ENCODE results near the gene PPM1L. TPM values are rescaled to one million over a fixed set of nuclear protein-coding genes. Genes with fewer than 3 reads are reported as not detected.

Gene PPM1L
- total and polyA plus RNA-seq, 2 of the 13 experiments (the other 11 are each of a cell fraction or from before 2014, with no cell fraction given), result 0.22 to 1.4 TPM

DNA sequence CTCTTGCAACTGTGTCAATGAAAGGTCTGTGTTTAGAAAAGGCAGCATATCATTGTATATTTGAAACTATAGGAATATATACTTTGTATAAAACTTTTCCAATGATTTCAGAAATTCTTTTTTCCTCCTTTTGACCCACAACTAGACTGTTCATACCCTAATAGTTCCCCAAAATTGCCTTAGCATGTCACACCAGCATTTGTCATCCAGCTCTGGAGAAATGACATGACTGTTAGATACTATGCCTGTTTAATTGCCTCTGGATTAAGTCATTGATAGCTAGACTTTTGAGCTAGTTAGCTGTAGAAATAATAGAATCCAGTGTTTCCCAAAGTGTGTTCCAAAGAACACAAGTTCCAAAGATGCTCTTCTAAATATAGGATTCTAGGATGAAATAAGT is 316.7 kb downstream of the PPM1L start:
- no peaks in the 10 kb centered on the region for H3K79me2 ChIP-seq (ENCODE audit: insufficient read depth, low read length)
- FAIRE-seq (no peak), ATAC-seq (no peak), DNase-seq (ENCODE audit: low spot score) (no peak)
- H3K27me3 ChIP-seq (ENCODE audit: control insufficient read depth in 1 of 2, insufficient read depth in 2 of 2, low read length in 2 of 2), result no peaks in the 10 kb centered on the region
- no peak overlapping the region for H3K4me2 ChIP-seq (ENCODE audit: low read depth, low read length)
- no TSS peak for BruUV-seq (replicated peaks)
- intact Hi-C loops (cut with micrococcal nuclease; ENCODE audit: unreplicated experiment) (no loop called here), in situ Hi-C loops (cut with HindIII; ENCODE audit: extremely low pct_ligation_motif_present, low pct_unique_long_range_greater_than_20kb) (no loop called here)
- CTCF ChIA-PET (ENCODE audit: low intra/inter-chr PET ratio, low total read pairs), result no interaction called here
- H3K27ac ChIP-seq (ENCODE audit: extremely low read length, insufficient read depth, low read length), result no peak overlapping the region
- no peaks in the 10 kb centered on the region for H3K4me1 ChIP-seq (ENCODE audit: insufficient read depth, low read length)
- no peaks in the 10 kb centered on the region for H4K20me1 ChIP-seq (ENCODE audit: insufficient read depth, low read length)
- no peak overlapping the region for H2AFZ ChIP-seq (ENCODE audit: low read length)
- POLR2A ChIA-PET, result no interaction called here
- no peaks in the 10 kb centered on the region for H3K36me3 ChIP-seq (replicated peaks in 1 of 2; ENCODE audit: control insufficient read depth in 1 of 2, insufficient read depth in 2 of 2, low read length in 2 of 2)
- no peak for TF ChIP-seq ZC3H4 (CRISPR knock-in tag; IDR thresholded peaks at IDR 0.05; ENCODE audit: borderline replicate concordance)
- no peak for TF ChIP-seq HMGA1 (CRISPR knock-in tag; conservative IDR thresholded peaks at IDR 0.05)
- TF ChIP-seq ZNF10 (CRISPR knock-in tag; IDR thresholded peaks at IDR 0.05; ENCODE audit: borderline replicate concordance, low read depth), result no peak
- TF ChIP-seq PITX1 (CRISPR knock-in tag; IDR thresholded peaks at IDR 0.05), result no peak
- TF ChIP-seq, protein P1, sequence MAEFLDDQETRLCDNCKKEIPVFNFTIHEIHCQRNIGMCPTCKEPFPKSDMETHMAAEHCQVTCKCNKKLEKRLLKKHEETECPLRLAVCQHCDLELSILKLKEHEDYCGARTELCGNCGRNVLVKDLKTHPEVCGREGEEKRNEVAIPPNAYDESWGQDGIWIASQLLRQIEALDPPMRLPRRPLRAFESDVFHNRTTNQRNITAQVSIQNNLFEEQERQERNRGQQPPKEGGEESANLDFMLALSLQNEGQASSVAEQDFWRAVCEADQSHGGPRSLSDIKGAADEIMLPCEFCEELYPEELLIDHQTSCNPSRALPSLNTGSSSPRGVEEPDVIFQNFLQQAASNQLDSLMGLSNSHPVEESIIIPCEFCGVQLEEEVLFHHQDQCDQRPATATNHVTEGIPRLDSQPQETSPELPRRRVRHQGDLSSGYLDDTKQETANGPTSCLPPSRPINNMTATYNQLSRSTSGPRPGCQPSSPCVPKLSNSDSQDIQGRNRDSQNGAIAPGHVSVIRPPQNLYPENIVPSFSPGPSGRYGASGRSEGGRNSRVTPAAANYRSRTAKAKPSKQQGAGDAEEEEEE (CRISPR knock-in tag; IDR thresholded peaks at IDR 0.05; ENCODE audit: borderline replicate concordance), result no peak
- no peak for TF ChIP-seq SOX13 (IDR thresholded peaks at IDR 0.05)
- no peak for TF ChIP-seq SOX13 (CRISPR knock-in tag; conservative IDR thresholded peaks at IDR 0.05 in 1 of 2, IDR thresholded peaks at IDR 0.05 in 1 of 2)
- TF ChIP-seq ZNF24 (IDR thresholded peaks at IDR 0.05), result no peak
- TF ChIP-seq, protein P2, sequence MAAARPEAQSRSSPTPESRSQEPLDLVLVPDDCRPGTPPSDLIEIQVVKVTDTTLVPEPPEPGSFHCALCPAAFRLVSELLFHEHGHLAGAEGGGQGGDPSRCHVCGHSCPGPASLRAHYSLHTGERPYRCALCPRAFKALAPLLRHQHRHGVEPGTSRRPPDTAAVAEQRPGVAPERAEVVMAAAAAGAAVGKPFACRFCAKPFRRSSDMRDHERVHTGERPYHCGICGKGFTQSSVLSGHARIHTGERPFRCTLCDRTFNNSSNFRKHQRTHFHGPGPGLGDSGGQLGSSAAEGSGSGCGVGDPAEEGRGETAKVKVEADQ (CRISPR knock-in tag; IDR thresholded peaks at IDR 0.05; ENCODE audit: borderline replicate concordance), result no peak
- no peak overlapping the region for H3K9ac ChIP-seq (ENCODE audit: insufficient read depth, low read depth, low read length)
- no peak overlapping the region for H3K4me3 ChIP-seq (replicated peaks in 1 of 3; ENCODE audit: insufficient read depth in 1 of 3, low read depth in 2 of 3, low read length in 3 of 3)
- H3K9me3 ChIP-seq (ENCODE audit: low read length), result no peaks in the 10 kb centered on the region

Data from HepG2 (cell line).